Measurements from ENCODE around the gene TMEM30A.

Gene TMEM30A

GRCh38 chr6:75261299-75261698 lies 23.3 kb downstream of the TMEM30A start:
- DNase-seq: no peak

GRCh38 chr6:75257343-75258087 lies 27.1 kb downstream of the TMEM30A start:
- no peak for DNase-seq

- no peak for DNase-seq
Observed at GRCh38 chr6:75250552-75250951, 34.0 kb downstream of the TMEM30A start.

- DNase-seq: no peak
Observed at GRCh38 chr6:75249837-75250236, 34.8 kb downstream of the TMEM30A start.

GRCh38 chr6:75246386-75246785 lies 38.2 kb downstream of the TMEM30A start:
- no peak for DNase-seq

GRCh38 chr6:75244063-75244584 lies 40.5 kb downstream of the TMEM30A start:
- no peak for DNase-seq

GRCh38 chr6:75243333-75244062 lies 41.1 kb downstream of the TMEM30A start, which contains the start of gene COX7A2:
TSS of gene COX7A2 (minus strand) at chr6:75243801. CDS start at chr6:75243734, 67 bp downstream.
- peak; percentile 65 for DNase-seq

- no peak for DNase-seq
Observed at GRCh38 chr6:75236630-75237029, 48.0 kb downstream of the TMEM30A start.

GRCh38 chr6:75235271-75235670 lies 49.3 kb downstream of the TMEM30A start:
- no peak for DNase-seq

- DNase-seq: no peak
Observed at GRCh38 chr6:75234126-75234865, 50.3 kb downstream of the TMEM30A start.

GRCh38 chr6:75233092-75233615 lies 51.4 kb downstream of the TMEM30A start:
- no peak for DNase-seq

- no peak for DNase-seq
Observed at GRCh38 chr6:75230484-75231325, 53.9 kb downstream of the TMEM30A start.

GRCh38 chr6:75224303-75224926 lies 60.2 kb downstream of the TMEM30A start:
- DNase-seq: no peak

GRCh38 chr6:75223428-75223827 lies 61.2 kb downstream of the TMEM30A start:
- DNase-seq: no peak

- DNase-seq: no peak
Observed at GRCh38 chr6:75222261-75222660, 62.3 kb downstream of the TMEM30A start.

GRCh38 chr6:75221116-75221515 lies 63.5 kb downstream of the TMEM30A start:
- DNase-seq: no peak

- no peak for DNase-seq
Observed at GRCh38 chr6:75220357-75220756, 64.2 kb downstream of the TMEM30A start.

GRCh38 chr6:75219263-75219662 lies 65.3 kb downstream of the TMEM30A start:
- DNase-seq: no peak

- no peak for DNase-seq
Observed at GRCh38 chr6:75217193-75217592, 67.4 kb downstream of the TMEM30A start.

GRCh38 chr6:75215291-75215690 lies 69.3 kb downstream of the TMEM30A start:
- DNase-seq: no peak

GRCh38 chr6:75213732-75214131 lies 70.9 kb downstream of the TMEM30A start:
- no peak for DNase-seq

- DNase-seq: no peak
Observed at GRCh38 chr6:75213112-75213511, 71.5 kb downstream of the TMEM30A start.
